ENCODE measurements around the gene TMEM240. TPM values are rescaled to one million over a fixed set of nuclear protein-coding genes. Genes with fewer than 3 reads are reported as not detected.
"Not testable (repeated sequence)": the region's sequence is repeated elsewhere in the genome, so short reads cannot be mapped to it uniquely, and the experiment has no call there.

Gene TMEM240
- total RNA-seq, 1 donor from 2014 or later, result 17.3 TPM

GRCh38 chr1:1531947-1532346, 8.5 kb downstream of the TMEM240 start:
- H3K27ac Mint-ChIP-seq, result no peak overlapping the region
- H3K4me3 Mint-ChIP-seq, result no peak overlapping the region
- H3K4me1 Mint-ChIP-seq, result no peaks in the 10 kb centered on the region
- DNase-seq (ENCODE audit: low spot score in 2 of 2, unreplicated experiment in 2 of 2), result no peak
- H3K36me3 Mint-ChIP-seq, result peaks cover 20% of the 10 kb centered on the region
- no peaks in the 10 kb centered on the region for H3K27me3 Mint-ChIP-seq (ENCODE audit: low read depth)
- TF ChIP-seq CTCF (IDR thresholded peaks at IDR 0.05; ENCODE audit: unreplicated experiment), result no peak
- peaks cover 6% of the 10 kb centered on the region for H3K9me3 Mint-ChIP-seq

- DNase-seq (ENCODE audit: low spot score in 2 of 2, unreplicated experiment in 2 of 2), result no peak
- Mint-ChIP-seq H3K4me3 (no peak overlapping the region), H3K27me3 (ENCODE audit: low read depth) (no peaks in the 10 kb centered on the region), H3K4me1 (no peaks in the 10 kb centered on the region), H3K36me3 (peaks cover 20% of the 10 kb centered on the region), H3K27ac (no peak overlapping the region), H3K9me3 (peaks cover 6% of the 10 kb centered on the region)
- no peak for TF ChIP-seq CTCF (IDR thresholded peaks at IDR 0.05; ENCODE audit: unreplicated experiment)
Observed at GRCh38 chr1:1529936-1530335, 10.5 kb downstream of the TMEM240 start.

- Mint-ChIP-seq H3K9me3 (peaks cover 6% of the 10 kb centered on the region), H3K4me3 (no peak overlapping the region), H3K4me1 (no peaks in the 10 kb centered on the region), H3K27ac (no peak overlapping the region), H3K36me3 (peaks cover 20% of the 10 kb centered on the region), H3K27me3 (ENCODE audit: low read depth) (no peaks in the 10 kb centered on the region)
- no peak for TF ChIP-seq CTCF (IDR thresholded peaks at IDR 0.05; ENCODE audit: unreplicated experiment)
- no peak for DNase-seq (ENCODE audit: low spot score in 2 of 2, unreplicated experiment in 2 of 2)
Observed at GRCh38 chr1:1529321-1529720, 11.1 kb downstream of the TMEM240 start.

GRCh38 chr1:1528301-1529267, 11.8 kb downstream of the TMEM240 start:
- no peak for DNase-seq (ENCODE audit: low spot score in 2 of 2, unreplicated experiment in 2 of 2)
- peaks cover 20% of the 10 kb centered on the region for H3K36me3 Mint-ChIP-seq
- no peak overlapping the region for H3K4me3 Mint-ChIP-seq
- no peaks in the 10 kb centered on the region for H3K4me1 Mint-ChIP-seq
- H3K9me3 Mint-ChIP-seq, result peaks cover 6% of the 10 kb centered on the region
- no peaks in the 10 kb centered on the region for H3K27me3 Mint-ChIP-seq (ENCODE audit: low read depth)
- TF ChIP-seq CTCF (IDR thresholded peaks at IDR 0.05; ENCODE audit: unreplicated experiment), result no peak
- no peak overlapping the region for H3K27ac Mint-ChIP-seq

- no peaks in the 10 kb centered on the region for H3K4me1 Mint-ChIP-seq
- DNase-seq (ENCODE audit: low spot score in 2 of 2, unreplicated experiment in 2 of 2), result no peak
- TF ChIP-seq CTCF (IDR thresholded peaks at IDR 0.05; ENCODE audit: unreplicated experiment), result no peak
- no peak overlapping the region for H3K4me3 Mint-ChIP-seq
- no peaks in the 10 kb centered on the region for H3K27me3 Mint-ChIP-seq (ENCODE audit: low read depth)
- peaks cover 5% of the 10 kb centered on the region for H3K9me3 Mint-ChIP-seq
- no peak overlapping the region for H3K27ac Mint-ChIP-seq
- H3K36me3 Mint-ChIP-seq, result peaks cover 17% of the 10 kb centered on the region
Observed at GRCh38 chr1:1527092-1527816, 13.2 kb downstream of the TMEM240 start.

GRCh38 chr1:1526476-1526875, 13.9 kb downstream of the TMEM240 start:
- DNase-seq (ENCODE audit: low spot score in 2 of 2, unreplicated experiment in 2 of 2); H3K27me3 Mint-ChIP-seq (ENCODE audit: low read depth); H3K4me3 Mint-ChIP-seq; H3K9me3 Mint-ChIP-seq; H3K4me1 Mint-ChIP-seq; H3K27ac Mint-ChIP-seq: not testable (repeated sequence)
- H3K36me3 Mint-ChIP-seq, result peaks cover 12% of the 10 kb centered on the region

- not testable (repeated sequence) for H3K36me3 Mint-ChIP-seq; H3K27ac Mint-ChIP-seq; H3K27me3 Mint-ChIP-seq (ENCODE audit: low read depth); H3K4me1 Mint-ChIP-seq; H3K9me3 Mint-ChIP-seq; H3K4me3 Mint-ChIP-seq; DNase-seq (ENCODE audit: low spot score in 2 of 2, unreplicated experiment in 2 of 2)
Observed at GRCh38 chr1:1524750-1525383, 15.6 kb downstream of the TMEM240 start.

- not testable (repeated sequence) for H3K4me1 Mint-ChIP-seq; DNase-seq (ENCODE audit: low spot score in 2 of 2, unreplicated experiment in 2 of 2); H3K4me3 Mint-ChIP-seq; H3K9me3 Mint-ChIP-seq; H3K36me3 Mint-ChIP-seq; H3K27ac Mint-ChIP-seq; H3K27me3 Mint-ChIP-seq (ENCODE audit: low read depth)
Observed at GRCh38 chr1:1523651-1524050, 16.8 kb downstream of the TMEM240 start.
